Neural cell (in vitro differentiated cells): ENCODE results near the gene OBSCN.

Experiments used
- EP300 ChIP-seq: fragments of 450-650 bp; conservative IDR thresholded peaks from 2 replicates; pipeline ENCODE4 v1.6.1; 2014; ENCODE audit warnings: antibody characterized with exemption, mild to moderate bottlenecking, moderate library complexity; ENCODE audit not compliant: poor library complexity, severe bottlenecking
- EZH2 ChIP-seq: fragments of 200-600, 300-800 bp; shearing (Covaris generic), sonication (generic); IDR thresholded peaks from 2 replicates; pipeline ENCODE4 v1.6.1; 2014; ENCODE audit warnings: antibody characterized with exemption, low read length, borderline replicate concordance, mild to moderate bottlenecking; ENCODE audit not compliant: insufficient read depth, poor library complexity, severe bottlenecking
- TAF1 ChIP-seq: IDR thresholded peaks from 2 replicates; pipeline ENCODE4 v1.6.1; 2012; ENCODE audit warnings: low read depth
- TF ChIP-seq, protein P1 (sequence below): fragments of 450-650 bp; IDR thresholded peaks from 2 replicates; pipeline ENCODE4 v1.5.1; 2014; ENCODE audit warnings: antibody characterized with exemption, mild to moderate bottlenecking, moderate library complexity; ENCODE audit not compliant: poor library complexity, severe bottlenecking
- TF ChIP-seq, protein P2 (sequence below): IDR thresholded peaks from 2 replicates; pipeline ENCODE4 v1.6.1; 2012; ENCODE audit warnings: borderline replicate concordance

DNA sequence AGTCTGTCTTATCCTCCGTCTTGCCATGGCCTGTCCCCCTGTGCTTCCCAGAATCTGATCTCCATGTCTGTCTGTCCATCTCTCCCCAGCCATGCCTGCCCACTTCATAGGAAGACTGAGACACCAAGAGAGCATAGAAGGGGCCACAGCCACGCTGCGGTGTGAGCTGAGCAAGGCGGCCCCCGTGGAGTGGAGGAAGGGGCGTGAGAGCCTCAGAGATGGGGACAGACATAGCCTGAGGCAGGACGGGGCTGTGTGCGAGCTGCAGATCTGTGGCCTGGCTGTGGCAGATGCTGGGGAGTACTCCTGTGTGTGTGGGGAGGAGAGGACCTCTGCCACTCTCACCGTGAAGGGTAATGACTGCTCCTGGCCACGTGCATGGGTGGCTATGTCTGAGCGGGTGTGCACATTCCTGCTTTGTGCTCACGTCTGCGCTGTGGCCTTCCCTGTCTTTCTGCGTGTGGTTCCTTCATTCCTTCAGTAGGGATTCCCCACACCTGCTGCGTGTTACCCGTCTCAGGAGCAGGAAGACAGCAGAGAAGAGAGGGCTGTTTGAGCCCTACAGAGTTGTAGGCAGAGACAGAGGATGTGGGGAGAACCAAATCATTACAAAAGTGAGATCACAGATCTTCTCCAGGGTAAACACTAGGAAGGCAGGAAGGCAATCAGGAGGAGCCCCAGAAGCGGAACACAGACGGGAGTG is 80.8 kb downstream of the OBSCN start:
- TF ChIP-seq, protein P1, sequence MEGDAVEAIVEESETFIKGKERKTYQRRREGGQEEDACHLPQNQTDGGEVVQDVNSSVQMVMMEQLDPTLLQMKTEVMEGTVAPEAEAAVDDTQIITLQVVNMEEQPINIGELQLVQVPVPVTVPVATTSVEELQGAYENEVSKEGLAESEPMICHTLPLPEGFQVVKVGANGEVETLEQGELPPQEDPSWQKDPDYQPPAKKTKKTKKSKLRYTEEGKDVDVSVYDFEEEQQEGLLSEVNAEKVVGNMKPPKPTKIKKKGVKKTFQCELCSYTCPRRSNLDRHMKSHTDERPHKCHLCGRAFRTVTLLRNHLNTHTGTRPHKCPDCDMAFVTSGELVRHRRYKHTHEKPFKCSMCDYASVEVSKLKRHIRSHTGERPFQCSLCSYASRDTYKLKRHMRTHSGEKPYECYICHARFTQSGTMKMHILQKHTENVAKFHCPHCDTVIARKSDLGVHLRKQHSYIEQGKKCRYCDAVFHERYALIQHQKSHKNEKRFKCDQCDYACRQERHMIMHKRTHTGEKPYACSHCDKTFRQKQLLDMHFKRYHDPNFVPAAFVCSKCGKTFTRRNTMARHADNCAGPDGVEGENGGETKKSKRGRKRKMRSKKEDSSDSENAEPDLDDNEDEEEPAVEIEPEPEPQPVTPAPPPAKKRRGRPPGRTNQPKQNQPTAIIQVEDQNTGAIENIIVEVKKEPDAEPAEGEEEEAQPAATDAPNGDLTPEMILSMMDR, result no peak
- TF ChIP-seq TAF1 (no peak), EP300 (no peak), EZH2 (no peak)
- TF ChIP-seq, protein P2, sequence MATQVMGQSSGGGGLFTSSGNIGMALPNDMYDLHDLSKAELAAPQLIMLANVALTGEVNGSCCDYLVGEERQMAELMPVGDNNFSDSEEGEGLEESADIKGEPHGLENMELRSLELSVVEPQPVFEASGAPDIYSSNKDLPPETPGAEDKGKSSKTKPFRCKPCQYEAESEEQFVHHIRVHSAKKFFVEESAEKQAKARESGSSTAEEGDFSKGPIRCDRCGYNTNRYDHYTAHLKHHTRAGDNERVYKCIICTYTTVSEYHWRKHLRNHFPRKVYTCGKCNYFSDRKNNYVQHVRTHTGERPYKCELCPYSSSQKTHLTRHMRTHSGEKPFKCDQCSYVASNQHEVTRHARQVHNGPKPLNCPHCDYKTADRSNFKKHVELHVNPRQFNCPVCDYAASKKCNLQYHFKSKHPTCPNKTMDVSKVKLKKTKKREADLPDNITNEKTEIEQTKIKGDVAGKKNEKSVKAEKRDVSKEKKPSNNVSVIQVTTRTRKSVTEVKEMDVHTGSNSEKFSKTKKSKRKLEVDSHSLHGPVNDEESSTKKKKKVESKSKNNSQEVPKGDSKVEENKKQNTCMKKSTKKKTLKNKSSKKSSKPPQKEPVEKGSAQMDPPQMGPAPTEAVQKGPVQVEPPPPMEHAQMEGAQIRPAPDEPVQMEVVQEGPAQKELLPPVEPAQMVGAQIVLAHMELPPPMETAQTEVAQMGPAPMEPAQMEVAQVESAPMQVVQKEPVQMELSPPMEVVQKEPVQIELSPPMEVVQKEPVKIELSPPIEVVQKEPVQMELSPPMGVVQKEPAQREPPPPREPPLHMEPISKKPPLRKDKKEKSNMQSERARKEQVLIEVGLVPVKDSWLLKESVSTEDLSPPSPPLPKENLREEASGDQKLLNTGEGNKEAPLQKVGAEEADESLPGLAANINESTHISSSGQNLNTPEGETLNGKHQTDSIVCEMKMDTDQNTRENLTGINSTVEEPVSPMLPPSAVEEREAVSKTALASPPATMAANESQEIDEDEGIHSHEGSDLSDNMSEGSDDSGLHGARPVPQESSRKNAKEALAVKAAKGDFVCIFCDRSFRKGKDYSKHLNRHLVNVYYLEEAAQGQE, result no peak
